NB4 (cell line): Measurements from ENCODE around the gene TAF6.

Experiments
- DNase-seq: peaks from one replicate; pipeline ENCODE4 v3.0.0; 2010; ENCODE audit warnings: low read depth
- H3K4me3 ChIP-seq: one replicate; pipeline ENCODE4 v1.5.1; 2011; ENCODE audit warnings: mild to moderate bottlenecking, low read depth, low read length, moderate library complexity
- CTCF ChIP-seq: IDR thresholded peaks from one replicate; pipeline ENCODE4 v1.5.1; 2012; ENCODE audit warnings: low read depth, low read length
- MAX ChIP-seq: IDR thresholded peaks from 2 replicates; pipeline ENCODE4 v1.6.1; 2011; ENCODE audit warnings: low read depth, low read length
- MYC ChIP-seq: IDR thresholded peaks from 2 replicates; pipeline ENCODE4 v1.6.1; 2011; ENCODE audit warnings: low read depth, low read length
- POLR2A ChIP-seq: IDR thresholded peaks from 2 replicates; pipeline ENCODE4 v1.6.1; 2011; ENCODE audit warnings: mild to moderate bottlenecking; ENCODE audit not compliant: insufficient read length; ENCODE audit errors: extremely low read depth

TAF6 gene

GRCh38 chr7:100074841-100075240 lies 44.3 kb downstream of the TAF6 start:
- DNase-seq: no peak
- H3K4me3 ChIP-seq: no peak overlapping the region
- no peak for TF ChIP-seq MYC
- TF ChIP-seq CTCF: no peak
- no peak for TF ChIP-seq POLR2A
- no peak for TF ChIP-seq MAX

- no peak for DNase-seq
- TF ChIP-seq MYC (no peak), CTCF (no peak), POLR2A (no peak), MAX (no peak)
These were observed 46.7 kb downstream of the TAF6 start for GRCh38 chr7:100072462-100072861.

GRCh38 chr7:100071018-100071723 lies 48.0 kb downstream of the TAF6 start:
- TF ChIP-seq MYC (no peak), POLR2A (no peak), MAX (no peak), CTCF (no peak)
- no peak for DNase-seq
- H3K4me3 ChIP-seq: no peak overlapping the region

More at GRCh38 chr7:100072462-100072861, 46.7 kb downstream of the TAF6 start:
- H3K4me3 ChIP-seq: no peak overlapping the region

- H3K4me3 ChIP-seq: no peak overlapping the region
- no peak for DNase-seq
- TF ChIP-seq MYC: no peak
- no peak for TF ChIP-seq MAX
- TF ChIP-seq CTCF: no peak
- no peak for TF ChIP-seq POLR2A
These were observed 49.2 kb downstream of the TAF6 start for GRCh38 chr7:100069991-100070390.

- DNase-seq: no peak
- no peak for TF ChIP-seq POLR2A
- TF ChIP-seq MAX: no peak
- TF ChIP-seq CTCF: no peak
- no peak for TF ChIP-seq MYC
- no peak overlapping the region for H3K4me3 ChIP-seq
These were observed 52.2 kb downstream of the TAF6 start for GRCh38 chr7:100066953-100067352.
